K562 (cell line): Measurements from ENCODE around the gene ACBD4. TPM values are rescaled to one million over a fixed set of nuclear protein-coding genes. Genes with fewer than 3 reads are reported as not detected.

Source experiments
- ARHGAP35 ChIP-seq: fragments of 450-650 bp; IDR thresholded peaks from 2 replicates; pipeline ENCODE4 v1.6.1; 2018; ENCODE audit not compliant: partially characterized antibody
- BHLHE40 ChIP-seq: IDR thresholded peaks from 2 replicates; pipeline ENCODE4 v1.6.1; 2011; ENCODE audit warnings: low read length, improper control_type of control experiment
- HCFC1 ChIP-seq: IDR thresholded peaks from 2 replicates; pipeline ENCODE4 v1.6.1; 2012; ENCODE audit warnings: low read depth, low read length, improper control_type of control experiment
- L3MBTL2 ChIP-seq: fragments of 450-650 bp; IDR thresholded peaks from 2 replicates; pipeline ENCODE4 v1.6.1; 2016; ENCODE audit warnings: mild to moderate bottlenecking, moderate library complexity
- MCM7 ChIP-seq, 2 experiments: fragments of 450-650 bp; IDR thresholded peaks; 2 replicates each; pipeline ENCODE4 v1.6.1; 2016 to 2018
- NCOA1 ChIP-seq: fragments of 450-650 bp; IDR thresholded peaks from 2 replicates; pipeline ENCODE4 v1.6.1; 2016; ENCODE audit warnings: low read depth
- POLR2G ChIP-seq: fragments of 200-400 bp; formaldehyde crosslinking; IDR thresholded peaks from 2 replicates; pipeline ENCODE4 v1.6.1; 2017; ENCODE audit warnings: low read depth, mild to moderate bottlenecking, antibody characterized with exemption, low read length, moderate library complexity
- SMAD1 ChIP-seq: fragments of 150-350 bp; IDR thresholded peaks from 2 replicates; pipeline ENCODE4 v1.6.1; 2014; ENCODE audit warnings: low read length, low read depth; ENCODE audit not compliant: partially characterized antibody
- TFE3 ChIP-seq: fragments of 450-650 bp; formaldehyde crosslinking; IDR thresholded peaks from 2 replicates; pipeline ENCODE4 v1.4.0; 2020; ENCODE audit warnings: mild to moderate bottlenecking, mixed read lengths
- TRIM25 ChIP-seq: fragments of 450-650 bp; IDR thresholded peaks from 2 replicates; pipeline ENCODE4 v1.7.0; 2016; ENCODE audit warnings: borderline replicate concordance
- ZHX1 ChIP-seq: fragments of 150-350 bp; conservative IDR thresholded peaks from 2 replicates; pipeline ENCODE4 v1.6.1; 2014; ENCODE audit warnings: low read length
- ZNF518B ChIP-seq: fragments of 250-450 bp; sonication (Bioruptor Pico); IDR thresholded peaks from 2 replicates; pipeline ENCODE4 v1.5.0; 2021; ENCODE audit warnings: mild to moderate bottlenecking, moderate library complexity
- ZNF644 ChIP-seq: fragments of 200-800 bp; sonication (Bioruptor generic); IDR thresholded peaks from 2 replicates; pipeline ENCODE4 v1.6.1; 2016; ENCODE audit warnings: low read depth, missing genetic modification characterization, missing compliant biosample characterization
- polyA plus RNA-seq, 8 experiments: library from polyadenylated mRNA; depleted of rRNA in 4 of 8; stranded (reverse) in 5 of 8; unstranded in 3 of 8; fragments of >200 nt; fragmentation: Nextera tagmentation in 2 of 8; fragmentation: Illumina TruSeq in 1 of 8; extraction: Ambion mirVana in 2 of 8; extraction: Trizol in 1 of 8; gene quantifications; 2 replicates each; pipeline versions ENCODE4 v1.2.1 to v1.2.3, GENCODE V29; 2011 to 2014; ENCODE audit warnings: inconsistent platforms in 1 of 8, missing spikeins in 1 of 8
- total RNA-seq, 7 experiments: library from RNA; depleted of rRNA in 6 of 7; stranded (reverse); fragments of >200 nt in 6 of 7; fragmentation: Illumina TruSeq in 2 of 7; extraction: Trizol in 2 of 7; gene quantifications; 2 replicates each; pipeline versions ENCODE4 v1.2.1 to v1.2.3, GENCODE V29; 2011 to 2021; ENCODE audit warnings: low replicate concordance in 1 of 7
- TF ChIP-seq, protein P1 (sequence below): fragments of 450-650 bp; IDR thresholded peaks from 2 replicates; pipeline ENCODE4 v1.6.1; 2016; ENCODE audit warnings: antibody characterized with exemption
- TF ChIP-seq, protein P2 (sequence below): sonication (generic); formaldehyde crosslinking; IDR thresholded peaks from 2 replicates; pipeline ENCODE4 v1.8.1; 2023; ENCODE audit warnings: mild to moderate bottlenecking, missing genetic modification reagents

ACBD4 gene
- total and polyA plus RNA-seq, 9 of the 15 experiments (the other 6 are each of a cell fraction or from before 2014, with no cell fraction given): 0.14 to 6.9 (median 4.6) TPM

DNA sequence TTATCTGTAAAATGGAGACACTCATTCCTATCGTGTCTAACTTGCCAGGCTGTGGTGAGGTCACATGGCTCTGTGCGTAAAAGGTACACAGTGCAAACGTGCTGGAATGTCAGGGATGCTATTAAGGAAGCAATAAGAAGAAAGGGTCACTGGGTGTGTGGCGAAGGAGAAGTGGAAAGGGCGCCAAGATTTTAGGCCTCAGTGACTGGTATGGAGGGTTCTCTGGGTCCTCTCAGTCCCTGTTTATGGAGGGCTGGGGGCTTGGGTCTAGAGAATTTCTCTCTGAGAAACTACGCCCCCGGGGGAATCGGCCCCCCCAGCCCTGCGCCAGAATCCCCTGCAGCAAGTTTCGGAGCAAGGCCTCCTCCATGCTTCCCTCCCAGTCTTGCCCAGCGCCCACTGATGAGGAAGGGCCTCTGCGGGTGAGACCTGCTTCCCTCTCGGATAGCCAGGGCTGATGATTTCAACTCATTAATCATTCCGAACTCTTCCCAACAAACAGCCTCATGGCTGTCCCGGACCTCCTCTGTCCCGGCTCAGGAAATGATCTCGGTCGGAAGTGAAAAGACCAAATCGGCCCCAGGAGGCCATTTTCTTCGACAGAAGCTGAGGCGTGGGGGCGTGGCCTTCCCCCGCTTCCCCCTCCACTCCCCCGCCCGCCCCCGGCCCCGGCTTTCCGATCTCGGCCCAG, 11.5 kb downstream of the ACBD4 start (continued):
- TF ChIP-seq ZNF518B (CRISPR knock-in tag) (no peak), ZNF644 (tag) (peak; percentile 89), TFE3 (CRISPR knock-in tag) (no peak), ZHX1 (no peak), SMAD1 (no peak), BHLHE40 (peak; percentile 89), NCOA1 (no peak), ARHGAP35 (no peak), MCM7 (IDR thresholded peaks at IDR 0.05) (no peak), L3MBTL2 (peak; percentile 77), TRIM25 (no peak), POLR2G (peak; percentile 11; the same call in 1 of the 2 replicates), HCFC1 (no peak)
- TF ChIP-seq, protein P1, sequence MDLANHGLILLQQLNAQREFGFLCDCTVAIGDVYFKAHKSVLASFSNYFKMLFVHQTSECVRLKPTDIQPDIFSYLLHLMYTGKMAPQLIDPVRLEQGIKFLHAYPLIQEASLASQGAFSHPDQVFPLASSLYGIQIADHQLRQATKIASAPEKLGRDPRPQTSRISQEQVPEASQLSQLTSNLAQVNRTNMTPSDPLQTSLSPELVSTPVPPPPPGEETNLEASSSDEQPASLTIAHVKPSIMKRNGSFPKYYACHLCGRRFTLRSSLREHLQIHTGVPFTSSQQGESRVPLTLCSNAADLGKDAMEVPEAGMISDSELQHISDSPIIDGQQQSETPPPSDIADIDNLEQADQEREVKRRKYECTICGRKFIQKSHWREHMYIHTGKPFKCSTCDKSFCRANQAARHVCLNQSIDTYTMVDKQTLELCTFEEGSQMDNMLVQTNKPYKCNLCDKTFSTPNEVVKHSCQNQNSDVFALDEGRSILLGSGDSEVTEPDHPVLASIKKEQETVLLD: 0 out of 2 replicates have a peak, but pooled peaks have one; percentile 13
- TF ChIP-seq, protein P2, sequence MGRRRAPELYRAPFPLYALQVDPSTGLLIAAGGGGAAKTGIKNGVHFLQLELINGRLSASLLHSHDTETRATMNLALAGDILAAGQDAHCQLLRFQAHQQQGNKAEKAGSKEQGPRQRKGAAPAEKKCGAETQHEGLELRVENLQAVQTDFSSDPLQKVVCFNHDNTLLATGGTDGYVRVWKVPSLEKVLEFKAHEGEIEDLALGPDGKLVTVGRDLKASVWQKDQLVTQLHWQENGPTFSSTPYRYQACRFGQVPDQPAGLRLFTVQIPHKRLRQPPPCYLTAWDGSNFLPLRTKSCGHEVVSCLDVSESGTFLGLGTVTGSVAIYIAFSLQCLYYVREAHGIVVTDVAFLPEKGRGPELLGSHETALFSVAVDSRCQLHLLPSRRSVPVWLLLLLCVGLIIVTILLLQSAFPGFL (CRISPR knock-in tag): no peak
